ENCODE results near the gene CD44. TPM values are rescaled to one million over a fixed set of nuclear protein-coding genes. Genes with fewer than 3 reads are reported as not detected.

CD44 gene
- total RNA-seq, 1 donor from 2014 or later: 268 TPM

DNA sequence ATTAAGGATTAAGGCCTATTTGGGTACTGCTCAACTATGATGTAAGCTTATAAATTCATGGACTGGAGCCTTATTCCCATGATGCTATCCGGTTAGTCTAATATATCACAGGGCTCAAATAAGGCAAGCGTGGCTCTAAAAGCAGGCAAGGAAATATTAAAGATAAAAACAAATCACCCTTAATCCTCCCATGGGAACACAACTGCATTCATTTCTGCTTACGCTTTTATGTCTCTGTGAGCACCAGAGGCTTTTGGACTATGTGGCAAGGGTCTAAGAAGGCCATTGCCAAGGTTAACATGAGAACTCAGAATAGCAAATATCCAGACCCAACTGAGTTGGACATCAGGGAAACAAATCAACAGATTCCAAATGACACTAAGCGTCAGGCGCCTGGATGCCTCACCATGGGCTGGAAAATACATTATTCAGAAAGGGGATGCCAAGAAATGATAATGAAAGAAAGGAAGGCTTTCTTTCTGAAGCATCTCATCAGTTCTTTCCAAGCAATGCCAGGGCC lies 142.3 kb downstream of the CD44 start:
- Histone ChIP-seq H3K27me3 (ENCODE audit: control insufficient read depth, insufficient read depth, low read length) (no peaks in the 10 kb centered on the region), H3K4me3 (ENCODE audit: low read depth, low read length) (no peak overlapping the region), H3K36me3 (ENCODE audit: control insufficient read depth, insufficient read depth, low read length) (no peaks in the 10 kb centered on the region)
- no peak for DNase-seq (ENCODE audit: low read depth)
- TF ChIP-seq, protein P1, sequence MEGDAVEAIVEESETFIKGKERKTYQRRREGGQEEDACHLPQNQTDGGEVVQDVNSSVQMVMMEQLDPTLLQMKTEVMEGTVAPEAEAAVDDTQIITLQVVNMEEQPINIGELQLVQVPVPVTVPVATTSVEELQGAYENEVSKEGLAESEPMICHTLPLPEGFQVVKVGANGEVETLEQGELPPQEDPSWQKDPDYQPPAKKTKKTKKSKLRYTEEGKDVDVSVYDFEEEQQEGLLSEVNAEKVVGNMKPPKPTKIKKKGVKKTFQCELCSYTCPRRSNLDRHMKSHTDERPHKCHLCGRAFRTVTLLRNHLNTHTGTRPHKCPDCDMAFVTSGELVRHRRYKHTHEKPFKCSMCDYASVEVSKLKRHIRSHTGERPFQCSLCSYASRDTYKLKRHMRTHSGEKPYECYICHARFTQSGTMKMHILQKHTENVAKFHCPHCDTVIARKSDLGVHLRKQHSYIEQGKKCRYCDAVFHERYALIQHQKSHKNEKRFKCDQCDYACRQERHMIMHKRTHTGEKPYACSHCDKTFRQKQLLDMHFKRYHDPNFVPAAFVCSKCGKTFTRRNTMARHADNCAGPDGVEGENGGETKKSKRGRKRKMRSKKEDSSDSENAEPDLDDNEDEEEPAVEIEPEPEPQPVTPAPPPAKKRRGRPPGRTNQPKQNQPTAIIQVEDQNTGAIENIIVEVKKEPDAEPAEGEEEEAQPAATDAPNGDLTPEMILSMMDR (IDR thresholded peaks at IDR 0.05; ENCODE audit: insufficient read depth, low read length, poor library complexity, severe bottlenecking): no peak

Other genes starting within 250 kb of the CD44 start
- 11.0 and 16.5 TPM in 2 replicates for gene APIP, start 222.8 kb upstream of the CD44 start, total RNA-seq
- gene PDHX, start 222.6 kb upstream of the CD44 start, total RNA-seq: 28.3 and 30.5 TPM in 2 replicates

Data from kidney epithelial cell (primary cell).